Nephron (organoid): ENCODE results near the gene SYT1.

Experiments used
- H3K27ac Mint-ChIP-seq, 3 experiments: 2 replicates each; pipeline ENCODE4 v1.8.0; 2020; ENCODE audit warnings: mixed read lengths in 3 of 3, mild to moderate bottlenecking in 2 of 3, moderate library complexity in 1 of 3
- H3K27me3 Mint-ChIP-seq: 2 replicates; pipeline ENCODE4 v1.8.0; 2021; ENCODE audit warnings: low read depth, mild to moderate bottlenecking, moderate library complexity, mixed read lengths
- H3K36me3 Mint-ChIP-seq: 2 replicates; pipeline ENCODE4 v1.8.0; 2020; ENCODE audit warnings: low read depth, mixed read lengths
- H3K4me1 Mint-ChIP-seq: 2 replicates; pipeline ENCODE4 v1.8.0; 2020; ENCODE audit warnings: mixed read lengths
- H3K4me3 Mint-ChIP-seq, 3 experiments: 2 replicates each; pipeline ENCODE4 v1.8.0; 2020; ENCODE audit warnings: mild to moderate bottlenecking in 3 of 3, mixed read lengths in 3 of 3, moderate library complexity in 2 of 3
- H3K9me3 Mint-ChIP-seq: 2 replicates; pipeline ENCODE4 v1.8.0; 2020; ENCODE audit warnings: mixed read lengths
- CTCF ChIP-seq, 3 experiments: fragments of 200-600 bp; sonication (generic); IDR thresholded peaks; one replicate each; pipeline ENCODE4 v1.5.0; 2021; ENCODE audit warnings: antibody characterized with exemption in 3 of 3; ENCODE audit not compliant: unreplicated experiment in 3 of 3

The SYT1 gene

GRCh38 chr12:79155683-79156082 is 291.1 kb downstream of the SYT1 start:
- no peak for TF ChIP-seq CTCF (IDR thresholded peaks at IDR 0.05; ENCODE audit: unreplicated experiment in 3 of 3)
- H3K27me3 Mint-ChIP-seq: no peaks in the 10 kb centered on the region
- no peak overlapping the region for H3K4me3 Mint-ChIP-seq
- H3K9me3 Mint-ChIP-seq: no peaks in the 10 kb centered on the region
- no peaks in the 10 kb centered on the region for H3K36me3 Mint-ChIP-seq
- no peak overlapping the region for H3K27ac Mint-ChIP-seq
- no peaks in the 10 kb centered on the region for H3K4me1 Mint-ChIP-seq

- TF ChIP-seq CTCF (IDR thresholded peaks at IDR 0.05; ENCODE audit: unreplicated experiment in 3 of 3): no peak
- Mint-ChIP-seq H3K4me3 (no peak overlapping the region), H3K27ac (no peak overlapping the region), H3K4me1 (no peaks in the 10 kb centered on the region), H3K9me3 (no peaks in the 10 kb centered on the region), H3K36me3 (no peaks in the 10 kb centered on the region), H3K27me3 (no peaks in the 10 kb centered on the region)
Observed at GRCh38 chr12:79156846-79157463, 292.4 kb downstream of the SYT1 start.

- no peak overlapping the region for H3K4me3 Mint-ChIP-seq
- H3K9me3 Mint-ChIP-seq: no peaks in the 10 kb centered on the region
- H3K4me1 Mint-ChIP-seq: no peaks in the 10 kb centered on the region
- no peaks in the 10 kb centered on the region for H3K27me3 Mint-ChIP-seq
- H3K27ac Mint-ChIP-seq: peak overlapping the region in 1 of 3 experiments; percentile 32
- no peak for TF ChIP-seq CTCF (IDR thresholded peaks at IDR 0.05; ENCODE audit: unreplicated experiment in 3 of 3)
- no peaks in the 10 kb centered on the region for H3K36me3 Mint-ChIP-seq
Observed at GRCh38 chr12:79161249-79161934, 296.8 kb downstream of the SYT1 start.

- no peak for TF ChIP-seq CTCF (IDR thresholded peaks at IDR 0.05; ENCODE audit: unreplicated experiment in 3 of 3)
- peak overlapping the region in 2 of 3 experiments; percentile 31 to 32 for H3K27ac Mint-ChIP-seq
- H3K4me3 Mint-ChIP-seq: no peak overlapping the region
- no peaks in the 10 kb centered on the region for H3K36me3 Mint-ChIP-seq
- H3K9me3 Mint-ChIP-seq: no peaks in the 10 kb centered on the region
- no peaks in the 10 kb centered on the region for H3K27me3 Mint-ChIP-seq
- H3K4me1 Mint-ChIP-seq: no peaks in the 10 kb centered on the region
Observed at GRCh38 chr12:79162147-79162772, 297.7 kb downstream of the SYT1 start.

GRCh38 chr12:79162948-79163347 is 298.4 kb downstream of the SYT1 start:
- Mint-ChIP-seq H3K4me3 (no peak overlapping the region), H3K27ac (no peak overlapping the region), H3K9me3 (no peaks in the 10 kb centered on the region), H3K36me3 (no peaks in the 10 kb centered on the region), H3K27me3 (no peaks in the 10 kb centered on the region), H3K4me1 (no peaks in the 10 kb centered on the region)
- TF ChIP-seq CTCF (IDR thresholded peaks at IDR 0.05; ENCODE audit: unreplicated experiment in 3 of 3): no peak
